Glutamatergic neuron (in vitro differentiated cells): ENCODE results near the gene SEC61G. TPM values are rescaled to one million over a fixed set of nuclear protein-coding genes. Genes with fewer than 3 reads are reported as not detected.

Source experiments
- DNase-seq: peaks from one replicate; pipeline ENCODE4 v3.0.0; 2022
- H3K27ac Mint-ChIP-seq: one replicate; pipeline ENCODE4 v1.8.0; 2020; ENCODE audit warnings: mild to moderate bottlenecking, mixed read lengths, inconsistent platforms; ENCODE audit not compliant: unreplicated experiment
- H3K27me3 Mint-ChIP-seq: one replicate; pipeline ENCODE4 v1.8.0; 2020; ENCODE audit warnings: mild to moderate bottlenecking, moderate library complexity, mixed read lengths, inconsistent platforms; ENCODE audit not compliant: unreplicated experiment
- H3K36me3 Mint-ChIP-seq: one replicate; pipeline ENCODE4 v1.8.0; 2020; ENCODE audit warnings: mild to moderate bottlenecking, mixed read lengths, inconsistent platforms; ENCODE audit not compliant: unreplicated experiment
- H3K4me1 Mint-ChIP-seq: one replicate; pipeline ENCODE4 v1.8.0; 2020; ENCODE audit warnings: mild to moderate bottlenecking, low read depth, mixed read lengths, inconsistent platforms; ENCODE audit not compliant: unreplicated experiment
- H3K4me3 Mint-ChIP-seq: one replicate; pipeline ENCODE4 v1.8.0; 2020; ENCODE audit warnings: mild to moderate bottlenecking, mixed read lengths, inconsistent platforms; ENCODE audit not compliant: unreplicated experiment
- H3K9me3 Mint-ChIP-seq: one replicate; pipeline ENCODE4 v1.8.0; 2020; ENCODE audit warnings: mild to moderate bottlenecking, moderate library complexity, mixed read lengths, inconsistent platforms; ENCODE audit not compliant: unreplicated experiment
- total RNA-seq: library from RNA; stranded (reverse); fragmentation: NEBNext Ultra II Directional; extraction: Animal tissue kit (Norgen Biotek cat#: 25700); gene quantifications from one replicate; pipeline ENCODE4 v1.2.1, GENCODE V29; 2021; ENCODE audit not compliant: unreplicated experiment
- TF ChIP-seq, protein P1 (sequence below): fragments of 200-600 bp; sonication (generic); IDR thresholded peaks from one replicate; pipeline ENCODE4 v1.5.0; 2021; ENCODE audit not compliant: partially characterized antibody, unreplicated experiment

The SEC61G gene
- total RNA-seq, 1 donor from 2014 or later: 103 TPM

DNA sequence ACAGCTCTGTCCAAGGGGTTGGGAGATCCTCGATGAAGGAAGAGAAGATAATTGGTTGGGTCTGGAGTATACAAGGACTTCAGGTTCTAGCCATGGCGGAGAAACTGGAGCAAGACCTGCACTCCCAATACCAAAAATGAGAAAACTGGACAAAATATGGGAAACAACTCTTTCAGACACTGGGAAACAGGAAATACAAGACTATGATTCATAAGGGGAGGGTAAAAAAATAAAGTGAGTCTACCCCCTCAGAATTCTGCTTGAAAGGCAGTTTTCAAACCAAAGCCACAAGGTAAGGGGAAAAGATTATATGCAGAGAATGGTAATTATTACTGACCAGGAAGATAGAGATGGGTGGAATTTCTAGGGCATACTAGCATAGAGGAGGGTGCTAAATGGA lies 10.2 kb upstream of the SEC61G start:
- no peak for DNase-seq
- H3K27ac Mint-ChIP-seq: no peak overlapping the region
- TF ChIP-seq, protein P1, sequence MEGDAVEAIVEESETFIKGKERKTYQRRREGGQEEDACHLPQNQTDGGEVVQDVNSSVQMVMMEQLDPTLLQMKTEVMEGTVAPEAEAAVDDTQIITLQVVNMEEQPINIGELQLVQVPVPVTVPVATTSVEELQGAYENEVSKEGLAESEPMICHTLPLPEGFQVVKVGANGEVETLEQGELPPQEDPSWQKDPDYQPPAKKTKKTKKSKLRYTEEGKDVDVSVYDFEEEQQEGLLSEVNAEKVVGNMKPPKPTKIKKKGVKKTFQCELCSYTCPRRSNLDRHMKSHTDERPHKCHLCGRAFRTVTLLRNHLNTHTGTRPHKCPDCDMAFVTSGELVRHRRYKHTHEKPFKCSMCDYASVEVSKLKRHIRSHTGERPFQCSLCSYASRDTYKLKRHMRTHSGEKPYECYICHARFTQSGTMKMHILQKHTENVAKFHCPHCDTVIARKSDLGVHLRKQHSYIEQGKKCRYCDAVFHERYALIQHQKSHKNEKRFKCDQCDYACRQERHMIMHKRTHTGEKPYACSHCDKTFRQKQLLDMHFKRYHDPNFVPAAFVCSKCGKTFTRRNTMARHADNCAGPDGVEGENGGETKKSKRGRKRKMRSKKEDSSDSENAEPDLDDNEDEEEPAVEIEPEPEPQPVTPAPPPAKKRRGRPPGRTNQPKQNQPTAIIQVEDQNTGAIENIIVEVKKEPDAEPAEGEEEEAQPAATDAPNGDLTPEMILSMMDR: no peak
- H3K36me3 Mint-ChIP-seq: no peaks in the 10 kb centered on the region
- H3K4me1 Mint-ChIP-seq: no peaks in the 10 kb centered on the region
- no peaks in the 10 kb centered on the region for H3K9me3 Mint-ChIP-seq
- no peaks in the 10 kb centered on the region for H3K27me3 Mint-ChIP-seq
- H3K4me3 Mint-ChIP-seq: no peak overlapping the region

DNA sequence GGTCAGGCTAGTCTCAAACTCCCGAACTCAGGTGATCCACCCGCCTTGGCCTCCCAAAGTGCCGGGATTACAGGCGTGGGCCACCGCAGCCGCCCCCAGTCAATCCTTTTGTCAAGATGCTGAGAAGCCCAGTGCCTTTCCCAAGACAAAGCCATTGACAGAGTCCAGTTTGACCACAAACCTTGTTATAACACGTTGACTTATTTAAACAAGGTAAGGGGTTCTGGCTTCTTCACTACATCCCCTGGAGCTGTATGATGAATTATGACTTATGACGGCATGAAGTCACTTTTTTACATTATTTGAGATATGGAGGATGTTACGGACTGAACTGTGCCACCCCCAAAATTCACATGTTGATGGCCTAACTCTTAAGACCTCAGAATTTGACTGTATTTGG lies 5.8 kb upstream of the SEC61G start:
- no peak for DNase-seq
- H3K4me3 Mint-ChIP-seq: no peak overlapping the region
- TF ChIP-seq, protein P1: no peak
- peaks cover 4% of the 10 kb centered on the region for H3K4me1 Mint-ChIP-seq
- H3K9me3 Mint-ChIP-seq: peaks cover 2% of the 10 kb centered on the region
- H3K36me3 Mint-ChIP-seq: no peaks in the 10 kb centered on the region
- no peak overlapping the region for H3K27ac Mint-ChIP-seq
- no peaks in the 10 kb centered on the region for H3K27me3 Mint-ChIP-seq

DNA sequence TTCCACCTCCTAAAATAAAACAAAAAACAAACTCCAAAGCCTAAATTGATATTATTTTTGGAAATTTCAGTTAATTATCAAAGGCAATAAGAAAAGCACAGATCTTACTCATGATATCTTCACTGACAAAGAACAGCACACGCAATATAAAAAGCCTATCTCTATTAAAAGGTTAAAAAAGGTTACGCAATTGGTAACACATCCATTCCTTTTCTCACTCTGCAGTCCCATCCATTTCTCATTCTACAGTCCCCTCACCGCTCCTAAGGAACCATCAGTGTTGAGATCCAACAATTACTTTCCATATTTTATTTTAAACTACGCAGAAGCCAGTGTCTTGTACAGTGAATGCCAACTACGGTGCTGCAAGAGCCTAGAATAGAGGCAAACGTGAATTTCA lies 1.3 kb downstream of the SEC61G start:
- no peak overlapping the region for H3K27ac Mint-ChIP-seq
- peak overlapping the region; percentile 97 for H3K4me3 Mint-ChIP-seq
- DNase-seq: no peak
- TF ChIP-seq, protein P1: no peak
- H3K4me1 Mint-ChIP-seq: peaks cover 13% of the 10 kb centered on the region
- peaks cover 4% of the 10 kb centered on the region for H3K9me3 Mint-ChIP-seq
- no peaks in the 10 kb centered on the region for H3K27me3 Mint-ChIP-seq
- no peaks in the 10 kb centered on the region for H3K36me3 Mint-ChIP-seq

DNA sequence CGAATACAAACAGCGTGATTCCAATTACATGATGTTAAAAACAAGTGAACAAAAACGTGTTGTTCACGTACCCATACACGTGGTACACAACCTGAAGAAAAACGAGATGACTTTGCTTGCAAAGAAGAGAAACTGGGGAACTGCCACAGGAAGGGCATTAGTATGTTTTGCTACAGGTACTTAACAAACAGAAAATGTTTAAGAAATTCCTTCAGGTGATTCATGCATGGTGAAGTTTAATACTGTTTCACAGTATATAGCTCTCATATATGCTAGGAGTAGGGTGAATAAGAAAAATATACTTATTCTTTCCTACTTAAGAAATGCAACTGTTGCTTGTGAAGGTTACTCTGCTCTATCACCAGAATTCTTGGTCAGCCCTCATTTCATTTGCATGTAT lies 9.8 kb downstream of the SEC61G start:
- peaks cover 2% of the 10 kb centered on the region for H3K9me3 Mint-ChIP-seq
- DNase-seq: no peak
- H3K4me1 Mint-ChIP-seq: no peaks in the 10 kb centered on the region
- no peak overlapping the region for H3K4me3 Mint-ChIP-seq
- no peaks in the 10 kb centered on the region for H3K27me3 Mint-ChIP-seq
- no peak overlapping the region for H3K27ac Mint-ChIP-seq
- no peaks in the 10 kb centered on the region for H3K36me3 Mint-ChIP-seq
- TF ChIP-seq, protein P1: no peak

GRCh38 chr7:54747234-54747633 lies 11.8 kb downstream of the SEC61G start:
- Mint-ChIP-seq H3K9me3 (peaks cover 2% of the 10 kb centered on the region), H3K4me1 (no peaks in the 10 kb centered on the region), H3K27me3 (no peaks in the 10 kb centered on the region), H3K27ac (no peak overlapping the region), H3K36me3 (no peaks in the 10 kb centered on the region), H3K4me3 (no peak overlapping the region)
- no peak for DNase-seq
- TF ChIP-seq, protein P1: no peak
